SK-N-SH (cell line): ENCODE data around the gene RAD23A. TPM values are rescaled to one million over a fixed set of nuclear protein-coding genes. Genes with fewer than 3 reads are reported as not detected.

Source experiments
- CTCF ChIA-PET: fragments of 300-600, 350-600 bp; formaldehyde crosslinking; extraction: SDS; loops from one replicate; lab custom pipeline; 2021; lab: Yijun Ruan, JAX
- POLR2A ChIA-PET: fragments of 350-600 bp; sonication (Branson Sonifier 250); formaldehyde crosslinking; extraction: SDS; loops from one replicate; lab custom pipeline; 2020; ENCODE audit warnings: antibody characterized with exemption, inconsistent platforms; lab: Yijun Ruan, JAX
- DNase-seq: peaks from one replicate; pipeline ENCODE4 v3.0.0; 2012
- H2AFZ ChIP-seq: fragments of 200-600 bp; sonication (generic); 2 replicates; pipeline ENCODE4 v1.8.1; 2016; ENCODE audit warnings: antibody characterized with exemption, mild to moderate bottlenecking, low read depth
- H3F3A ChIP-seq: fragments of 200-600 bp; sonication (generic); replicated peaks from 2 replicates; pipeline ENCODE3; 2016; ENCODE audit warnings: antibody characterized with exemption, mild to moderate bottlenecking; ENCODE audit not compliant: insufficient read depth
- H3K27ac ChIP-seq, 2 experiments: fragments of 200-500 bp in 1 of 2; fragments of 200-600 bp in 1 of 2; sonication (Bioruptor generic) in 1 of 2; sonication (generic), shearing (Covaris generic) in 1 of 2; 2 replicates each; pipeline versions ENCODE4 v1.5.1 to v1.6.1; 2014 to 2016; ENCODE audit warnings: low read depth in 2 of 2, inconsistent platforms in 1 of 2, low read length in 1 of 2, mild to moderate bottlenecking in 1 of 2, mixed read lengths in 1 of 2
- H3K27me3 ChIP-seq: fragments of 200-600 bp; sonication (generic), shearing (Covaris generic); 2 replicates; pipeline ENCODE4 v1.6.1; 2016; ENCODE audit warnings: mixed run types; ENCODE audit not compliant: insufficient read depth
- H3K36me3 ChIP-seq, 2 experiments: fragments of 200-500 bp in 1 of 2; fragments of 200-600 bp in 1 of 2; sonication (Bioruptor generic) in 1 of 2; sonication (generic) in 1 of 2; replicated peaks in 1 of 2; 2 replicates each; pipeline versions ENCODE3 to v1.5.1; 2014 to 2016; ENCODE audit warnings: low read length in 1 of 2, mild to moderate bottlenecking in 1 of 2; ENCODE audit not compliant: insufficient read depth in 2 of 2, control insufficient read depth in 1 of 2
- H3K4me1 ChIP-seq, 2 experiments: fragments of 200-500 bp in 1 of 2; fragments of 200-600 bp in 1 of 2; sonication (Bioruptor generic) in 1 of 2; sonication (generic), shearing (Covaris generic) in 1 of 2; 2 replicates each; pipeline versions ENCODE4 v1.5.1 to v1.6.1; 2014 to 2016; ENCODE audit warnings: low read depth in 1 of 2, low read length in 1 of 2, mixed run types in 1 of 2; ENCODE audit not compliant: insufficient read depth in 2 of 2, control insufficient read depth in 1 of 2
- H3K4me2 ChIP-seq: fragments of 200-600 bp; sonication (generic), shearing (Covaris generic); 2 replicates; pipeline ENCODE4 v1.6.1; 2017; ENCODE audit warnings: mixed run types
- H3K4me3 ChIP-seq, 2 experiments: fragments of 200-500 bp in 1 of 2; fragments of 200-600 bp in 1 of 2; sonication (Bioruptor generic) in 1 of 2; sonication (generic), shearing (Covaris generic) in 1 of 2; 2 replicates each; pipeline versions ENCODE4 v1.5.1 to v1.8.1; 2014 to 2016; ENCODE audit warnings: low read depth in 2 of 2, inconsistent platforms in 1 of 2, low read length in 1 of 2, mild to moderate bottlenecking in 1 of 2, mixed read lengths in 1 of 2, moderate library complexity in 1 of 2
- H3K79me2 ChIP-seq: fragments of 200-600 bp; sonication (generic); 2 replicates; pipeline ENCODE4 v1.8.1; 2017; ENCODE audit warnings: mild to moderate bottlenecking; ENCODE audit not compliant: insufficient read depth
- H3K9ac ChIP-seq: fragments of 200-600 bp; sonication (generic); 2 replicates; pipeline ENCODE4 v1.6.1; 2017; ENCODE audit warnings: mixed run types
- H3K9me2 ChIP-seq: fragments of 200-600 bp; sonication (generic); 2 replicates; pipeline ENCODE4 v1.6.1; 2017; ENCODE audit warnings: mixed run types
- H3K9me3 ChIP-seq: fragments of 200-600 bp; sonication (generic); 2 replicates; pipeline ENCODE4 v1.6.1; 2017; ENCODE audit warnings: mixed run types, mild to moderate bottlenecking, moderate library complexity
- H4K20me1 ChIP-seq: fragments of 200-600 bp; sonication (generic); 2 replicates; pipeline ENCODE4 v1.6.1; 2017; ENCODE audit warnings: mild to moderate bottlenecking, mixed run types; ENCODE audit not compliant: insufficient read depth
- CTCF ChIP-seq: fragments of 200-600 bp; sonication (generic); IDR thresholded peaks from 2 replicates; pipeline ENCODE4 v1.6.1; 2017; ENCODE audit warnings: antibody characterized with exemption, mild to moderate bottlenecking, moderate library complexity
- EP300 ChIP-seq, 2 experiments: IDR thresholded peaks; 2 replicates each; pipeline versions ENCODE4 v1.4.0 to v1.6.1; 2012; ENCODE audit warnings: borderline replicate concordance in 1 of 2, low read depth in 1 of 2, low read length in 1 of 2
- FOSL2 ChIP-seq: IDR thresholded peaks from 2 replicates; pipeline ENCODE4 v1.4.0; 2012; ENCODE audit warnings: low read depth, mild to moderate bottlenecking, moderate library complexity, borderline replicate concordance
- FOXJ3 ChIP-seq: sonication (generic); formaldehyde crosslinking; IDR thresholded peaks from 2 replicates; pipeline ENCODE4 v1.5.1; 2020; ENCODE audit warnings: mild to moderate bottlenecking, missing genetic modification reagents
- GABPA ChIP-seq: IDR thresholded peaks from 2 replicates; pipeline ENCODE4 v1.4.0; 2012; ENCODE audit warnings: low read depth, mild to moderate bottlenecking
- JUND ChIP-seq: IDR thresholded peaks from 2 replicates; pipeline ENCODE4 v1.4.0; 2012
- MXI1 ChIP-seq: IDR thresholded peaks from 2 replicates; pipeline ENCODE4 v1.6.1; 2012; ENCODE audit warnings: mild to moderate bottlenecking, low read depth, low read length, improper control_type of control experiment
- NRF1 ChIP-seq: IDR thresholded peaks from 2 replicates; pipeline ENCODE4 v1.6.1; 2012; ENCODE audit warnings: low read depth, mild to moderate bottlenecking, low read length
- POLR2AphosphoS5 ChIP-seq: IDR thresholded peaks from 2 replicates; pipeline ENCODE4 v1.6.1; 2012; ENCODE audit warnings: low read depth, low read length
- RCOR1 ChIP-seq: fragments of 150-350 bp; IDR thresholded peaks from 2 replicates; pipeline ENCODE4 v1.6.1; 2017; ENCODE audit warnings: antibody characterized with exemption, low read length
- SIN3A ChIP-seq: IDR thresholded peaks from 2 replicates; pipeline ENCODE4 v1.6.1; 2012; ENCODE audit warnings: low read depth, mild to moderate bottlenecking, low read length, moderate library complexity, borderline replicate concordance
- SMC3 ChIP-seq: IDR thresholded peaks from 2 replicates; pipeline ENCODE4 v1.6.1; 2012; ENCODE audit warnings: low read depth, low read length, improper control_type of control experiment
- TCF12 ChIP-seq: IDR thresholded peaks from 2 replicates; pipeline ENCODE4 v1.4.0; 2012
- WGBS: methylation state at CpG from one replicate; pipeline ENCODE4 v1.1.6; 2017; ENCODE audit warnings: low lambda C conversion rate; 5-methylcytosine and 5-hydroxymethylcytosine counted together
- polyA plus RNA-seq, 3 experiments: library from polyadenylated mRNA; depleted of rRNA; stranded (reverse); fragments of >200 nt; gene quantifications; 2 replicates each; pipeline ENCODE4 v1.2.3, GENCODE V29; 2012
- TF ChIP-seq, protein P1 (sequence below): IDR thresholded peaks from 2 replicates; pipeline ENCODE4 v1.4.0; 2012; ENCODE audit warnings: low read depth, borderline replicate concordance
- TF ChIP-seq, protein P2 (sequence below): IDR thresholded peaks from 2 replicates; pipeline ENCODE4; 2012
- TF ChIP-seq, protein P3 (sequence below): fragments of 150-350 bp; IDR thresholded peaks from 2 replicates; pipeline ENCODE4 v1.6.1; 2016; ENCODE audit warnings: mild to moderate bottlenecking, low read depth, low read length
- TF ChIP-seq, protein P4 (sequence below): IDR thresholded peaks from 2 replicates; pipeline ENCODE4 v1.4.0; 2012; ENCODE audit warnings: low read depth

RAD23A gene
- polyA plus RNA-seq, 1 of the 3 experiments (the other 2 are of a cell fraction) = 116 TPM

DNA sequence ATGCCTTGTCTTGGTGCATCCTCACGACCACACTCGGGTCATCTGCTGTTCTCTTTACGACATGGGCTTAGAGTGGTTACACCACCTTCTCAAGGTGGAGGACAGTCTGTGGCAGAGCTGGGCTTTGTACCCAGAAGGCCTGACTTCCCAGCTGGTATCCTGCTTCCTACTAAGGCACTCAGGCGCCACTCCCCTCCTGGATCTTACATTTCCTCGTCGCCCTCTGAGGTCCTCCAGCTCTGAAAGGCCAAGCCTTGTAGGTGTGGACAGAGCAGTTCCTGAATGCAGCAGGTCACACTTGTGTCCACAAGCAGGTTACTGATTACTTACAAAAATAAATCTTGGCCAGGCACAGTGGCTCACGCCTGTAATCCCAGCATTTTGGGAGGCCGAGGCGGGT is 38.5 kb upstream of the RAD23A start:
- DNase-seq = no peak
- Histone ChIP-seq H3K27ac (no peak overlapping the region), H3K27me3 (no peaks in the 10 kb centered on the region), H3K4me1 (peaks cover 0 to 4% of the 10 kb centered on the region in 2 experiments; a peak in 2 of 4 replicates), H3K36me3 (no peaks in the 10 kb centered on the region), H2AFZ (no peak overlapping the region), H3K79me2 (no peaks in the 10 kb centered on the region)
- CTCF ChIA-PET = interaction anchor here (0.6 to 1.5 kb wide), 2 partner anchors 24 to 821 kb away, joined by 3 read pairs; no protein-coding TSS in a partner anchor
- 93% methylated on average over 9 of the region's 9 CpGs for WGBS
- TF ChIP-seq FOXJ3 (CRISPR knock-in tag) (no peak), GABPA (no peak), SMC3 (no peak), MXI1 (no peak), NRF1 (no peak), EP300 (IDR thresholded peaks at IDR 0.05; ENCODE audit: borderline replicate concordance in 1 of 2, low read depth in 1 of 2, low read length in 1 of 2) (no peak), JUND (no peak)
- TF ChIP-seq, protein P1, sequence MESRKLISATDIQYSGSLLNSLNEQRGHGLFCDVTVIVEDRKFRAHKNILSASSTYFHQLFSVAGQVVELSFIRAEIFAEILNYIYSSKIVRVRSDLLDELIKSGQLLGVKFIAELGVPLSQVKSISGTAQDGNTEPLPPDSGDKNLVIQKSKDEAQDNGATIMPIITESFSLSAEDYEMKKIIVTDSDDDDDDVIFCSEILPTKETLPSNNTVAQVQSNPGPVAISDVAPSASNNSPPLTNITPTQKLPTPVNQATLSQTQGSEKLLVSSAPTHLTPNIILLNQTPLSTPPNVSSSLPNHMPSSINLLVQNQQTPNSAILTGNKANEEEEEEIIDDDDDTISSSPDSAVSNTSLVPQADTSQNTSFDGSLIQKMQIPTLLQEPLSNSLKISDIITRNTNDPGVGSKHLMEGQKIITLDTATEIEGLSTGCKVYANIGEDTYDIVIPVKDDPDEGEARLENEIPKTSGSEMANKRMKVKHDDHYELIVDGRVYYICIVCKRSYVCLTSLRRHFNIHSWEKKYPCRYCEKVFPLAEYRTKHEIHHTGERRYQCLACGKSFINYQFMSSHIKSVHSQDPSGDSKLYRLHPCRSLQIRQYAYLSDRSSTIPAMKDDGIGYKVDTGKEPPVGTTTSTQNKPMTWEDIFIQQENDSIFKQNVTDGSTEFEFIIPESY = no peak
- TF ChIP-seq, protein P2, sequence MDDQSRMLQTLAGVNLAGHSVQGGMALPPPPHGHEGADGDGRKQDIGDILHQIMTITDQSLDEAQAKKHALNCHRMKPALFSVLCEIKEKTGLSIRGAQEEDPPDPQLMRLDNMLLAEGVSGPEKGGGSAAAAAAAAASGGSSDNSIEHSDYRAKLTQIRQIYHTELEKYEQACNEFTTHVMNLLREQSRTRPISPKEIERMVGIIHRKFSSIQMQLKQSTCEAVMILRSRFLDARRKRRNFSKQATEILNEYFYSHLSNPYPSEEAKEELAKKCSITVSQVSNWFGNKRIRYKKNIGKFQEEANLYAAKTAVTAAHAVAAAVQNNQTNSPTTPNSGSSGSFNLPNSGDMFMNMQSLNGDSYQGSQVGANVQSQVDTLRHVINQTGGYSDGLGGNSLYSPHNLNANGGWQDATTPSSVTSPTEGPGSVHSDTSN = no peak
- TF ChIP-seq, protein P3, sequence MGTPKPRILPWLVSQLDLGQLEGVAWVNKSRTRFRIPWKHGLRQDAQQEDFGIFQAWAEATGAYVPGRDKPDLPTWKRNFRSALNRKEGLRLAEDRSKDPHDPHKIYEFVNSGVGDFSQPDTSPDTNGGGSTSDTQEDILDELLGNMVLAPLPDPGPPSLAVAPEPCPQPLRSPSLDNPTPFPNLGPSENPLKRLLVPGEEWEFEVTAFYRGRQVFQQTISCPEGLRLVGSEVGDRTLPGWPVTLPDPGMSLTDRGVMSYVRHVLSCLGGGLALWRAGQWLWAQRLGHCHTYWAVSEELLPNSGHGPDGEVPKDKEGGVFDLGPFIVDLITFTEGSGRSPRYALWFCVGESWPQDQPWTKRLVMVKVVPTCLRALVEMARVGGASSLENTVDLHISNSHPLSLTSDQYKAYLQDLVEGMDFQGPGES = no peak
- TF ChIP-seq, all 33 proteins: peak for 0
- Histone ChIP-seq H3K9me2 (no peaks in the 10 kb centered on the region), H3K9me3 (no peaks in the 10 kb centered on the region), H3F3A (no peaks in the 10 kb centered on the region), H4K20me1 (no peaks in the 10 kb centered on the region), H3K4me3 (no peak overlapping the region), H3K4me2 (no peak overlapping the region), H3K9ac (no peak overlapping the region)
- POLR2A ChIA-PET = interaction anchor here (0.9 to 1.2 kb wide), 2 partner anchors 12 to 19 kb away, joined by 3 to 5 read pairs; partner anchors contain the start of gene SYCE2

GRCh38 chr19:12912571-12912970 is 33.1 kb upstream of the RAD23A start:
- Histone ChIP-seq H3K4me2 (no peak overlapping the region), H3K9ac (no peak overlapping the region), H3K79me2 (no peaks in the 10 kb centered on the region), H4K20me1 (no peaks in the 10 kb centered on the region), H3F3A (no peaks in the 10 kb centered on the region), H3K36me3 (no peaks in the 10 kb centered on the region), H3K4me3 (no peak overlapping the region), H3K27me3 (no peaks in the 10 kb centered on the region), H2AFZ (peak overlapping the region; percentile 5; the same call in 1 of the 2 replicates), H3K9me2 (no peaks in the 10 kb centered on the region), H3K9me3 (no peaks in the 10 kb centered on the region), H3K4me1 (peaks cover 5 to 22% of the 10 kb centered on the region in 2 experiments; a peak in 3 of 4 replicates), H3K27ac (peak overlapping the region in 1 of 2 experiments; percentile 78; a peak in 2 of 4 replicates)
- TF ChIP-seq, protein P4, sequence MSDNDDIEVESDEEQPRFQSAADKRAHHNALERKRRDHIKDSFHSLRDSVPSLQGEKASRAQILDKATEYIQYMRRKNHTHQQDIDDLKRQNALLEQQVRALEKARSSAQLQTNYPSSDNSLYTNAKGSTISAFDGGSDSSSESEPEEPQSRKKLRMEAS = no peak
- TF ChIP-seq TCF12 (no peak), POLR2AphosphoS5 (no peak), EP300 (IDR thresholded peaks at IDR 0.05; ENCODE audit: borderline replicate concordance in 1 of 2, low read depth in 1 of 2, low read length in 1 of 2) (no peak), FOSL2 (no peak), RCOR1 (no peak), CTCF (no peak), SIN3A (no peak)
- TF ChIP-seq, protein P1 = no peak
- POLR2A ChIA-PET = interaction anchor here (0.7 to 1.7 kb wide), 8 partner anchors 11 to 42 kb away, joined by 3 to 10 read pairs (median 3); partner anchors contain the start of genes GCDH and RAD23A
- no peak for DNase-seq
- 56% methylated on average over 4 of the region's 4 CpGs for WGBS
- CTCF ChIA-PET = interaction anchor here (1.0 to 1.9 kb wide), 3 partner anchors 10 to 152 kb away, joined by 3 to 6 read pairs (median 4); no protein-coding TSS in a partner anchor
